ENCODE measurements around the gene OSBPL1A. TPM values are rescaled to one million over a fixed set of nuclear protein-coding genes. Genes with fewer than 3 reads are reported as not detected.

Gene OSBPL1A
- total RNA-seq, 2 donors from 2014 or later, result 20.7 to 33.0 TPM

DNA sequence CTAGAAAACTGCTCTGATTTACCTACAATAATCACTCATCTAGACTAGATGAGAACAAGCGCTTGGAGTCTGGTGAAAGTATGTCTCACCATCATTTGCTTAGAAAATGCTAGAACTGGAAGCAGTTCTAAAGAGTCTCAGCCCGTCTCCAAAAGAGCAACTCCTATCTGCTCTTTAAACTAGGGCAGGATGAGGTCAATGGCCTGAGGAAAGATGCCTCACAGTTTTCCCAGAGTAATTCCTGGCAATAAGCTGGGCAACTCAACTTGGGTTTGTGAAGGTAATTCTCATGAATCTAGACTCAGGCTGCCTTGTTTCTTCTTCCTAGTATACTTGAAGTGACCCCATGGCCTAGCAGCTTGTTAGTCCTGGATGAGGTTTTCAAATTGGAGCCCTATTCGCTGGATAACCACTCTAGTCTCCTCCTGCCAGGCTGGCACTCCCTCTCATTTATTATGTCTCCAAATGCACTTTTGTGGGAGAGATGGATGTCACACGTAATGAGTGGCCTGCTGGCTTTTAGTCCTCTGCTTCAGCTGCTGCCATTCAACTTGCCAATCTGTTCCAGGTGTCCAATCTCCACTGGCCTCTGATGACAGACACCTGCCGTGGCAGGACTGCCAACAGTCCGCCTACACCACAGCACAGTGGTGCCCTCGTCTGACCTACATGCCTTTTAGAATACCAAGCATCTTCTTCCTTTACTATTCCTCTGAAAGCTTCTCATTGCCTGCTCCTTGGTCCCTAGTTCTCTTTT is 177.9 kb downstream of the OSBPL1A start:
- H3K9ac ChIP-seq (ENCODE audit: low read depth in 2 of 2, low read length in 2 of 2), result no peak overlapping the region

GRCh38 chr18:24214913-24215312 is 182.7 kb downstream of the OSBPL1A start:
- Histone ChIP-seq H3K4me3 (no peak overlapping the region), H3K9ac (ENCODE audit: low read depth in 2 of 2, low read length in 2 of 2) (peak overlapping the region in 1 of 2 donors; percentile 21), H3K9me3 (no peaks in the 10 kb centered on the region), H3K27me3 (no peaks in the 10 kb centered on the region), H3K27ac (peak overlapping the region; percentile 38), H3K4me1 (no peaks in the 10 kb centered on the region), H3K36me3 (no peaks in the 10 kb centered on the region)
- DNase-seq, result no peak
- TF ChIP-seq CTCF (IDR thresholded peaks at IDR 0.05), result no peak
- intact Hi-C loops (cut with DNase I), result no loop called here

More for the DNA sequence above, 177.9 kb downstream of the OSBPL1A start:
- intact Hi-C loops (cut with DNase I), result no loop called here
- H3K36me3 ChIP-seq, result no peaks in the 10 kb centered on the region
- no peak for TF ChIP-seq CTCF (IDR thresholded peaks at IDR 0.05)
- H3K4me3 ChIP-seq, result no peak overlapping the region
- H3K9me3 ChIP-seq, result no peaks in the 10 kb centered on the region
- DNase-seq, result no peak
- no peaks in the 10 kb centered on the region for H3K27me3 ChIP-seq
- no peaks in the 10 kb centered on the region for H3K4me1 ChIP-seq
- H3K27ac ChIP-seq, result no peak overlapping the region

- Histone ChIP-seq H3K9ac (ENCODE audit: low read depth in 2 of 2, low read length in 2 of 2) (no peak overlapping the region), H3K4me1 (no peaks in the 10 kb centered on the region), H3K36me3 (no peaks in the 10 kb centered on the region), H3K27me3 (no peaks in the 10 kb centered on the region), H3K4me3 (no peak overlapping the region), H3K27ac (peak overlapping the region; percentile 38), H3K9me3 (no peaks in the 10 kb centered on the region)
- intact Hi-C loops (cut with DNase I), result no loop called here
- DNase-seq, result no peak
- TF ChIP-seq CTCF (IDR thresholded peaks at IDR 0.05), result no peak
Measured at GRCh38 chr18:24214144-24214543, 183.5 kb downstream of the OSBPL1A start.

DNA sequence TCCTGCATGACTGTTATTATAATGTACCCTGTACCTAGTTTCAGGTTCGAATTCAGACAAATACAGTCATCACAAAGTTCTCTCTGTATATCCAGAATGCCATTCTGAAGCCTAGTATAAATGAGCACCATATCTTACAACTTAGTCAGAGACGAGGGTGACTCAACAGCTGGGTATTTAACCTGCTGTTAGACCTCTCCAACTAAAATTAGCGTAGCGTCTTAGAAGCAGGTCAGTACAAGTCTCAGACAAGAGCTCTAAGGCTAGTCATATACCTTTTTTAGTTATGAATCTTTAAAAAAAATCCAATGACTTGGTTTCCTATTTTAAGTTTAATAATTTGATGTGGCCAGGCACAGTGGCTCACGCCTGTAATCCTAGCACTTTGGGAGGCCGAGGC is 184.7 kb downstream of the OSBPL1A start:
- no peak overlapping the region for H3K9ac ChIP-seq (ENCODE audit: low read depth in 2 of 2, low read length in 2 of 2)
- no peak for TF ChIP-seq CTCF (IDR thresholded peaks at IDR 0.05)
- H3K4me1 ChIP-seq, result no peaks in the 10 kb centered on the region
- H3K4me3 ChIP-seq, result no peak overlapping the region
- DNase-seq, result no peak
- intact Hi-C loops (cut with DNase I), result no loop called here
- no peaks in the 10 kb centered on the region for H3K9me3 ChIP-seq
- no peaks in the 10 kb centered on the region for H3K27me3 ChIP-seq
- H3K36me3 ChIP-seq, result no peaks in the 10 kb centered on the region
- H3K27ac ChIP-seq, result no peak overlapping the region

DNA sequence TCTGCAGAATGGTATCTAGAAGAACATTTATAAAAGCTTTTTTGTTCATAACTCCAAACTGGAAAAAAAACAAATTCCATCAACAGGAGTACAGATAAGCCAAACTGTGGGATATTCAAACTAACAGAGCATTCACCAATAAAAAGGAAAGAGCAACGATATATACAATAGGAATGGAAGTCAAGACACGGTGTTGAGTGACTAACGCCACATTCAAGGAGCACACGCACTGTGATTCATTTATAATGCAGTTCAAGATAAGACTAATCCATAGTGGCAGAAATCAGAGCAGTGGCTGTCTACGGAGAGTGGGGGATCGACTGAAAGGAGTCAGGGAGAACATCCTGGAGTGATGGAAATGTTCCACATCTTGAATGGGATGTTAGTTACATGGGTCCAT is 188.1 kb downstream of the OSBPL1A start:
- Histone ChIP-seq H3K4me1 (no peaks in the 10 kb centered on the region), H3K4me3 (no peak overlapping the region), H3K27me3 (no peaks in the 10 kb centered on the region), H3K36me3 (no peaks in the 10 kb centered on the region), H3K27ac (no peak overlapping the region), H3K9ac (ENCODE audit: low read depth in 2 of 2, low read length in 2 of 2) (no peak overlapping the region), H3K9me3 (no peaks in the 10 kb centered on the region)
- no peak for TF ChIP-seq CTCF (IDR thresholded peaks at IDR 0.05)
- intact Hi-C loops (cut with DNase I), result no loop called here
- DNase-seq, result no peak

Measured in colonic mucosa (tissue), 4 donors.